Measurements from ENCODE around the gene IL31. TPM values are rescaled to one million over a fixed set of nuclear protein-coding genes. Genes with fewer than 3 reads are reported as not detected.
A peak's percentile ranks its signal among the peaks of the same experiment; 100 is the strongest.

Gene IL31
- not detected for total RNA-seq

GRCh38 chr12:122174155-122174845 is at the start of gene IL31:
IL31 (minus strand) TSS chr12:122174221; CDS start chr12:122174172, 49 bp downstream.
- Mint-ChIP-seq H3K4me3 (no peak within 1 kb of the TSS), H3K9me3 (no peaks in the 10 kb centered on the region), H3K27me3 (no peaks in the 10 kb centered on the region), H3K27ac (peak within 1 kb of the TSS; percentile 19), H3K4me1 (no peaks in the 10 kb centered on the region), H3K36me3 (ENCODE audit: low read depth) (no peaks in the 10 kb centered on the region)
- no peak for DNase-seq
- ChIA-PET POLR2A (no interaction called here), CTCF (no interaction called here)

GRCh38 chr12:122216445-122216844 is 42.4 kb upstream of the IL31 start:
- no peak for DNase-seq
- no peaks in the 10 kb centered on the region for H3K27me3 Mint-ChIP-seq

GRCh38 chr12:122215771-122216170 is 41.8 kb upstream of the IL31 start:
- Mint-ChIP-seq H3K4me1 (peaks cover 2% of the 10 kb centered on the region), H3K9me3 (no peaks in the 10 kb centered on the region), H3K4me3 (no peak overlapping the region), H3K27me3 (no peaks in the 10 kb centered on the region), H3K36me3 (ENCODE audit: low read depth) (peaks cover 35% of the 10 kb centered on the region), H3K27ac (no peak overlapping the region)
- ChIA-PET POLR2A (no interaction called here), CTCF (interaction anchor here (1.0 to 1.5 kb wide), 2 partner anchors 11 to 29 kb away, joined by 3 to 4 read pairs; no protein-coding TSS in a partner anchor)
- DNase-seq, result no peak

More at GRCh38 chr12:122216445-122216844, 42.4 kb upstream of the IL31 start:
- H3K36me3 Mint-ChIP-seq (ENCODE audit: low read depth), result peaks cover 35% of the 10 kb centered on the region
- no peaks in the 10 kb centered on the region for H3K9me3 Mint-ChIP-seq
- no peak overlapping the region for H3K4me3 Mint-ChIP-seq
- CTCF ChIA-PET, result interaction anchor here (1.5 kb wide), 1 partner anchor 28 kb away, joined by 4 read pairs; no protein-coding TSS in a partner anchor
- H3K4me1 Mint-ChIP-seq, result peaks cover 5% of the 10 kb centered on the region
- POLR2A ChIA-PET, result no interaction called here
- no peak overlapping the region for H3K27ac Mint-ChIP-seq

- Mint-ChIP-seq H3K4me1 (peaks cover 8% of the 10 kb centered on the region), H3K27ac (peak overlapping the region; percentile 2), H3K36me3 (ENCODE audit: low read depth) (peaks cover 25% of the 10 kb centered on the region), H3K9me3 (no peaks in the 10 kb centered on the region), H3K4me3 (no peak overlapping the region), H3K27me3 (peaks cover 12% of the 10 kb centered on the region)
- DNase-seq, result no peak
- ChIA-PET POLR2A (no interaction called here), CTCF (interaction anchor here (0.6 to 0.9 kb wide), 4 partner anchors 11 to 344 kb away, joined by 3 read pairs; no protein-coding TSS in a partner anchor)
Measured at GRCh38 chr12:122208073-122208820, 34.2 kb upstream of the IL31 start.

GRCh38 chr12:122207391-122207790 is 33.4 kb upstream of the IL31 start:
- Mint-ChIP-seq H3K4me1 (peaks cover 13% of the 10 kb centered on the region), H3K4me3 (no peak overlapping the region), H3K36me3 (ENCODE audit: low read depth) (peaks cover 25% of the 10 kb centered on the region), H3K9me3 (no peaks in the 10 kb centered on the region), H3K27me3 (peaks cover 20% of the 10 kb centered on the region), H3K27ac (no peak overlapping the region)
- no peak for DNase-seq
- ChIA-PET CTCF (no interaction called here), POLR2A (no interaction called here)

- Mint-ChIP-seq H3K27me3 (peaks cover 20% of the 10 kb centered on the region), H3K4me1 (peaks cover 13% of the 10 kb centered on the region), H3K27ac (no peak overlapping the region), H3K36me3 (ENCODE audit: low read depth) (peaks cover 22% of the 10 kb centered on the region), H3K4me3 (no peak overlapping the region), H3K9me3 (no peaks in the 10 kb centered on the region)
- ChIA-PET POLR2A (no interaction called here), CTCF (no interaction called here)
- no peak for DNase-seq
Measured at GRCh38 chr12:122206976-122207375, 33.0 kb upstream of the IL31 start.

- Mint-ChIP-seq H3K9me3 (no peaks in the 10 kb centered on the region), H3K36me3 (ENCODE audit: low read depth) (peaks cover 17% of the 10 kb centered on the region), H3K27me3 (peaks cover 23% of the 10 kb centered on the region), H3K27ac (no peak overlapping the region), H3K4me3 (no peak overlapping the region), H3K4me1 (peaks cover 13% of the 10 kb centered on the region)
- no peak for DNase-seq
- CTCF ChIA-PET, result interaction anchor here (0.6 to 2.0 kb wide), 3 partner anchors 15 to 114 kb away, joined by 3 to 7 read pairs (median 5); partner anchors contain the start of gene LRRC43
- POLR2A ChIA-PET, result no interaction called here
Measured at GRCh38 chr12:122206111-122206881, 32.3 kb upstream of the IL31 start.

- ChIA-PET CTCF (interaction anchor here (0.7 to 2.0 kb wide), 3 partner anchors 10 to 22 kb away, joined by 3 to 7 read pairs (median 5); partner anchors contain the start of gene LRRC43), POLR2A (no interaction called here)
- Mint-ChIP-seq H3K4me3 (peak overlapping the region; percentile 57), H3K4me1 (peaks cover 13% of the 10 kb centered on the region), H3K9me3 (no peaks in the 10 kb centered on the region), H3K27ac (no peak overlapping the region), H3K27me3 (peaks cover 26% of the 10 kb centered on the region), H3K36me3 (ENCODE audit: low read depth) (peaks cover 14% of the 10 kb centered on the region)
- DNase-seq, result no peak
Measured at GRCh38 chr12:122205053-122205925, 31.3 kb upstream of the IL31 start.

- no peak for DNase-seq
- peaks cover 13% of the 10 kb centered on the region for H3K4me1 Mint-ChIP-seq
- peak overlapping the region; percentile 51 for H3K4me3 Mint-ChIP-seq
- POLR2A ChIA-PET, result no interaction called here
- H3K27me3 Mint-ChIP-seq, result peaks cover 31% of the 10 kb centered on the region
- H3K9me3 Mint-ChIP-seq, result no peaks in the 10 kb centered on the region
- H3K36me3 Mint-ChIP-seq (ENCODE audit: low read depth), result peaks cover 8% of the 10 kb centered on the region
- no peak overlapping the region for H3K27ac Mint-ChIP-seq
- CTCF ChIA-PET, result interaction anchor here (0.7 to 2.0 kb wide), 3 partner anchors 11 to 22 kb away, joined by 3 to 7 read pairs (median 5); partner anchors contain the start of gene LRRC43
Measured at GRCh38 chr12:122204167-122205052, 30.4 kb upstream of the IL31 start.

- Mint-ChIP-seq H3K4me1 (peaks cover 13% of the 10 kb centered on the region), H3K36me3 (ENCODE audit: low read depth) (peaks cover 6% of the 10 kb centered on the region), H3K27ac (no peak within 1 kb of the TSS), H3K9me3 (no peaks in the 10 kb centered on the region), H3K4me3 (peak within 1 kb of the TSS; percentile 72), H3K27me3 (peaks cover 31% of the 10 kb centered on the region)
- POLR2A ChIA-PET, result no interaction called here
- CTCF ChIA-PET, result interaction anchor here (1.0 kb wide), 1 partner anchor 9 kb away, joined by 4 read pairs; no protein-coding TSS in a partner anchor
- DNase-seq, result peak; percentile 66
Measured at GRCh38 chr12:122203301-122204166, 29.5 kb upstream of the IL31 start, which contains the start of gene B3GNT4. B3GNT4 (plus strand) TSS chr12:122203709; CDS start chr12:122204619, 910 bp downstream.
